B cell (primary cell): ENCODE data around the gene RGS3.

Experiments used
- CTCF ChIP-seq: fragments of 200-600 bp; IDR thresholded peaks from one replicate; pipeline ENCODE4 v1.8.0; 2022; ENCODE audit warnings: antibody characterized with exemption, mild to moderate bottlenecking
- EZH2 ChIP-seq: IDR thresholded peaks from 2 replicates; pipeline ENCODE4 v1.6.1; 2012; ENCODE audit warnings: borderline replicate concordance, low read depth, mild to moderate bottlenecking, moderate library complexity, low read length; ENCODE audit not compliant: insufficient read depth, poor library complexity, severe bottlenecking

- no peak for TF ChIP-seq CTCF
- TF ChIP-seq EZH2, result no peak
Observed at GRCh38 chr9:113488071-113488470, 24.5 kb downstream of the RGS3 start.
